Kidney (tissue), 14 donors: Measurements from ENCODE around the gene PGAM4. TPM values are rescaled to one million over a fixed set of nuclear protein-coding genes. Genes with fewer than 3 reads are reported as not detected.

Experiments
- DNase-seq, 5 donors: peaks; one replicate each; pipeline ENCODE4 v3.0.0-alpha.2; 2013 to 2020
- FAIRE-seq: peaks from 2 replicates; lab custom pipeline; 2012; peaks lifted over from hg19 to GRCh38; lab: Jason Lieb, UNC
- H3K27ac ChIP-seq, 2 donors: one replicate each; pipeline ENCODE4 v1.7.0; 2013; ENCODE audit warnings: low read depth in 2 of 2, low read length in 2 of 2, inconsistent platforms in 1 of 2
- H3K27me3 ChIP-seq: one replicate; pipeline ENCODE4 v1.7.1; 2013; ENCODE audit warnings: low read length, inconsistent platforms; ENCODE audit not compliant: control insufficient read depth, insufficient read depth
- H3K36me3 ChIP-seq, 3 donors: one replicate each; pipeline versions ENCODE4 v1.7.0 to v1.7.1; 2013; ENCODE audit warnings: low read length in 3 of 3, control low read depth in 1 of 3, inconsistent platforms in 1 of 3; ENCODE audit not compliant: insufficient read depth in 3 of 3, control insufficient read depth in 2 of 3
- H3K4me1 ChIP-seq, 3 donors: one replicate each; pipeline versions ENCODE4 v1.7.0 to v1.7.1; 2013; ENCODE audit warnings: low read length in 3 of 3, inconsistent platforms in 1 of 3, low read depth in 1 of 3; ENCODE audit not compliant: control insufficient read depth in 2 of 3, insufficient read depth in 2 of 3
- H3K4me3 ChIP-seq, 3 donors: one replicate each; pipeline versions ENCODE4 v1.7.0 to v1.8.1; 2013; ENCODE audit warnings: low read length in 3 of 3, control low read depth in 1 of 3, inconsistent platforms in 1 of 3
- H3K9ac ChIP-seq, 3 donors: one replicate each; pipeline versions ENCODE4 v1.7.0 to v1.7.1; 2013; ENCODE audit warnings: low read length in 3 of 3, control low read depth in 1 of 3, inconsistent platforms in 1 of 3
- H3K9me3 ChIP-seq, 3 donors: one replicate each; pipeline versions ENCODE4 v1.7.0 to v1.7.1; 2013; ENCODE audit warnings: low read length in 3 of 3, control low read depth in 1 of 3, inconsistent platforms in 1 of 3; ENCODE audit not compliant: control insufficient read depth in 2 of 3, insufficient read depth in 1 of 3
- CTCF ChIP-seq: IDR thresholded peaks from 3 replicates; pipeline ENCODE4 v1.5.1; 2012; ENCODE audit warnings: mild to moderate bottlenecking, moderate library complexity, borderline replicate concordance; ENCODE audit not compliant: insufficient read depth; ENCODE audit errors: extremely low read depth
- intact Hi-C: fragments of 100-400 bp; cut with DNase I; formaldehyde crosslinking; loops from one replicate; pipeline ENCODE4 v1.11.1; 2022
- polyA plus RNA-seq: library from polyadenylated mRNA; stranded (reverse); fragments of 350-450 nt; fragmentation: Illumina TruSeq; extraction: RNeasy Lipid Tissue Mini Kit (QIAGEN cat#74804); gene quantifications from one replicate; pipeline ENCODE4 v1.2.3, GENCODE V29; 2014; ENCODE audit warnings: low read depth, low replicate concordance; ENCODE audit not compliant: insufficient read depth
- total RNA-seq: library from RNA; stranded (reverse); fragmentation: NEBNext Ultra II Directional; extraction: Animal tissue kit (Norgen Biotek cat#: 25700); gene quantifications from one replicate; pipeline ENCODE4 v1.2.1, GENCODE V29; 2021
- donor health status: control.
- donor health status: control.
- donor health status: control.
- donor health status: control.
- donor health status: control.
- donor health status: DM: yes; HTN: yes; CAD: no.
- donor health status: Normal renal cell carcinoma (clear cell type).

The PGAM4 gene
- total and polyA plus RNA-seq, 2 donors from 2014 or later: not detected

GRCh38 chrX:77918568-77918967, 50.9 kb downstream of the PGAM4 start:
- FAIRE-seq (no peak), DNase-seq (no peak)
- Histone ChIP-seq H3K4me1 (no peaks in the 10 kb centered on the region), H3K27ac (no peak overlapping the region), H3K9me3 (no peaks in the 10 kb centered on the region), H3K27me3 (no peaks in the 10 kb centered on the region), H3K36me3 (no peaks in the 10 kb centered on the region), H3K4me3 (no peak overlapping the region), H3K9ac (no peak overlapping the region)
- TF ChIP-seq CTCF: no peak
- intact Hi-C loops: no loop called here

Other genes starting within 250 kb of the PGAM4 start
- 93.5 TPM for gene ATRX, start 183.4 kb downstream of the PGAM4 start, total RNA-seq
- gene ATRX, start 183.4 kb downstream of the PGAM4 start, polyA plus RNA-seq: 6.0 TPM
- 86.8 TPM for gene MAGT1, start 74.2 kb downstream of the PGAM4 start, total RNA-seq
- 36.5 TPM for gene MAGT1, start 74.2 kb downstream of the PGAM4 start, polyA plus RNA-seq
- 233 TPM for gene COX7B, start 70.2 kb downstream of the PGAM4 start, total RNA-seq
- 1,977 TPM for gene COX7B, start 70.2 kb downstream of the PGAM4 start, polyA plus RNA-seq
- gene ATP7A, start 58.9 kb downstream of the PGAM4 start, total RNA-seq: 11.9 TPM
- 1.9 TPM for gene ATP7A, start 58.9 kb downstream of the PGAM4 start, polyA plus RNA-seq
- 356 TPM for gene PGK1, start 134.6 kb upstream of the PGAM4 start, total RNA-seq
- gene PGK1, start 134.6 kb upstream of the PGAM4 start, polyA plus RNA-seq: 471 TPM
- gene TAF9B, start 170.0 kb upstream of the PGAM4 start, total RNA-seq: 23.3 TPM
- 14.0 TPM for gene TAF9B, start 170.0 kb upstream of the PGAM4 start, polyA plus RNA-seq